ENCODE measurements around the gene SLC25A24. TPM values are rescaled to one million over a fixed set of nuclear protein-coding genes. Genes with fewer than 3 reads are reported as not detected.

The SLC25A24 gene
- total and polyA plus RNA-seq, 9 of the 15 experiments (the other 6 are each of a cell fraction or from before 2014, with no cell fraction given) = 6.9 to 34.9 (median 25.4) TPM

DNA sequence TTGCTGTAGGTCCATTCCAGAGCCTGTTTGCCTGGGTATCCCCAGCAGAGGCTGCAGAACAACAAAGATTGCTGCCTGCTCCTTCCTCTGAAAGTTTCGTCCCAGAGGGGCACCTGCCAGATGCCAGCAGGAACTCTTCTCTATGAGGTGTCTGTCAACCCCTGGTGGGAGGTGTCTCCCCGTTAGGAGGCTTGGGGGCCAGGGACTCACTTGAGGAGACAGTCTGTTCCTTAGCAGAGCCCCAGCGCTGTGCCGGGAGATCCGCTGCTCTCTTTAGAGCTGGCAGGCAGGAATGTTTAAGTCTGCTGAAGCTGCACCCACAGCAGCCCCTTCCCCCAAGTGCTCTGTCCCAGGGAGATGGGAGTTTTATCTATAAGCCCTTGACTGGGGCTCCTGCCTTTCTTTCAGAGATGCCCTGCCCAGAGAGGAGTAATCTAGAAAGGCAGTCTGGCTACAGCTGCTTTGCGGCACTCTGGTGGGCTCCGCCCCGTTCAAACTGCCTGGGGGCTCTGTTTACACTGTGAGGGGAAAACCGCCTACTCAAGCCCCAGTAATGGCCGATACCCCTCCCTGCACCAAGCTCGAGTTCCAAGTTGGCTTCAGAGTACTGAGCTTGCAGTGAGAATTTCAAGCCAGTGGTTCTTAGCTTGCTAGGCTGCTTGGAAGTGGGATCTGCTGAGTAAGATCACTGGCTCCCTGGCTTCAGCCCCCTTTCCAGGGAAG lies 8.7 kb upstream of the SLC25A24 start (continued):
- TF ChIP-seq, protein P1, sequence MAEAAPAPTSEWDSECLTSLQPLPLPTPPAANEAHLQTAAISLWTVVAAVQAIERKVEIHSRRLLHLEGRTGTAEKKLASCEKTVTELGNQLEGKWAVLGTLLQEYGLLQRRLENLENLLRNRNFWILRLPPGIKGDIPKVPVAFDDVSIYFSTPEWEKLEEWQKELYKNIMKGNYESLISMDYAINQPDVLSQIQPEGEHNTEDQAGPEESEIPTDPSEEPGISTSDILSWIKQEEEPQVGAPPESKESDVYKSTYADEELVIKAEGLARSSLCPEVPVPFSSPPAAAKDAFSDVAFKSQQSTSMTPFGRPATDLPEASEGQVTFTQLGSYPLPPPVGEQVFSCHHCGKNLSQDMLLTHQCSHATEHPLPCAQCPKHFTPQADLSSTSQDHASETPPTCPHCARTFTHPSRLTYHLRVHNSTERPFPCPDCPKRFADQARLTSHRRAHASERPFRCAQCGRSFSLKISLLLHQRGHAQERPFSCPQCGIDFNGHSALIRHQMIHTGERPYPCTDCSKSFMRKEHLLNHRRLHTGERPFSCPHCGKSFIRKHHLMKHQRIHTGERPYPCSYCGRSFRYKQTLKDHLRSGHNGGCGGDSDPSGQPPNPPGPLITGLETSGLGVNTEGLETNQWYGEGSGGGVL (CRISPR knock-in tag; IDR thresholded peaks at IDR 0.05) = no peak
- TF ChIP-seq TRIM28 (IDR thresholded peaks at IDR 0.05) (no peak), ZNF174 (CRISPR knock-in tag; IDR thresholded peaks at IDR 0.05) (no peak), ZNF146 (CRISPR knock-in tag; IDR thresholded peaks at IDR 0.05; ENCODE audit: unreplicated experiment) (no peak), TOE1 (IDR thresholded peaks at IDR 0.05; ENCODE audit: borderline replicate concordance) (no peak), TOE1 (CRISPR knock-in tag; IDR thresholded peaks at IDR 0.05; ENCODE audit: borderline replicate concordance, low read depth) (no peak), SP1 (CRISPR knock-in tag; IDR thresholded peaks at IDR 0.05) (no peak), ZSCAN32 (CRISPR knock-in tag; IDR thresholded peaks at IDR 0.05) (no peak), MCM7 (IDR thresholded peaks at IDR 0.05) (no peak), POLR2AphosphoS5 (IDR thresholded peaks at IDR 0.05; ENCODE audit: control insufficient read depth, insufficient read depth, low read depth, low read length) (0 out of 2 replicates have a peak, but pooled peaks have one; percentile 28), ASH1L (IDR thresholded peaks at IDR 0.05; ENCODE audit: borderline replicate concordance, low read depth, partially characterized antibody) (no peak), NCOR1 (IDR thresholded peaks at IDR 0.05) (peak; percentile 39; the same call in 1 of the 2 replicates), TCF3 (CRISPR knock-in tag; IDR thresholded peaks at IDR 0.05) (0 out of 2 replicates have a peak, but pooled peaks have one; percentile 21), SMAD4 (CRISPR knock-in tag; conservative IDR thresholded peaks at IDR 0.05) (no peak), C11orf30 (IDR thresholded peaks at IDR 0.05; ENCODE audit: low read depth) (peak; percentile 41; the same call in 1 of the 2 replicates), JUND (IDR thresholded peaks at IDR 0.05; ENCODE audit: borderline replicate concordance, low read depth, low read length) (no peak), JUND (tag; IDR thresholded peaks at IDR 0.05; ENCODE audit: borderline replicate concordance, low read depth, low read length) (no peak)

Measured in K562 (cell line).